HG02623 (cell line): ENCODE measurements around the gene MANSC1.
A peak's percentile ranks its signal among the peaks of the same experiment; 100 is the strongest.
"Not testable (repeated sequence)": the region's sequence is repeated elsewhere in the genome, so short reads cannot be mapped to it uniquely, and the experiment has no call there.

Experiments used
- ATAC-seq: cut with Tn5 transposase; IDR thresholded peaks from one replicate; pipeline ENCODE4 v1.9.1; 2021; ENCODE audit warnings: moderate library complexity; ENCODE audit not compliant: unreplicated experiment

Gene MANSC1

DNA sequence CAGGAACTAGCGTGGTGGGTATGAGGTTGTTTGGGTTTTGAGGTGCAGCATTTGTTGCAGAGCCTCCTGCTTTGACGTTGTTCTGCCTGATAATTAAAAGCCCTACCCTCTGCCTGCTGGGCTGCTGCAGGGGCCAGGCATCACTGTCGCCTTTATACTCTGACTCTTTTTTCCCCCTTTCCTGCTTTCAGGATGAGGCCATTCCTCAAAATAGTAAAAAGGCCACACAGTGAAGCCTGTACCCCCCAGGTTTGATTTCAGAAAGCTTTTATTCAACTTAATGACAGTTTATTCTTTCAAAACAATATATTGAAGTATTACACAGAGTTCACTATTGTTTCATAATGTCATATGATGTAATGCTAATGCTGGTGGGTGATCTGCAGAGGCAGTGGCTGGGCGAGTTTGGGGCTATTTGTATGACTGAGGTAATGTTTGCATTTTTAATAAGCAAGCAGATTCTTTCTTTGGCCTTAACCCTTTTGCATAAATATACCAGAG lies 15.9 kb upstream of the MANSC1 start:
- no peak for ATAC-seq

DNA sequence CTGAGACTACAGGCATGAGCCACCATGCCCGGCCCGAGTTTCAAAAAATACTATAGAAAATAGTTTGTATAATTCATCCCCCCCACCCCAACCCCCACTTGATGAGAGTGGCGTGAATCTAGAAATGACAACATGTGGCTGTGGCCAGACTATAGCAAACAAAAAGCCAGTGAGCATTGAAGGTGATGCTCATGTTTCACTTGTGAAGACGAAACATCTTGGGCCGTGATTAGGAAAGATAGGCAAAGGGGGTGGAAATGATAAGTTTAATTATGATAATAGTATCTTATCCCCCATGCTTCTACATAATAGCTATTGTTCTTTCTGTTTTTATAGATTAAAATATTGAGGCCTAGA lies 15.4 kb upstream of the MANSC1 start:
- ATAC-seq, result no peak

DNA sequence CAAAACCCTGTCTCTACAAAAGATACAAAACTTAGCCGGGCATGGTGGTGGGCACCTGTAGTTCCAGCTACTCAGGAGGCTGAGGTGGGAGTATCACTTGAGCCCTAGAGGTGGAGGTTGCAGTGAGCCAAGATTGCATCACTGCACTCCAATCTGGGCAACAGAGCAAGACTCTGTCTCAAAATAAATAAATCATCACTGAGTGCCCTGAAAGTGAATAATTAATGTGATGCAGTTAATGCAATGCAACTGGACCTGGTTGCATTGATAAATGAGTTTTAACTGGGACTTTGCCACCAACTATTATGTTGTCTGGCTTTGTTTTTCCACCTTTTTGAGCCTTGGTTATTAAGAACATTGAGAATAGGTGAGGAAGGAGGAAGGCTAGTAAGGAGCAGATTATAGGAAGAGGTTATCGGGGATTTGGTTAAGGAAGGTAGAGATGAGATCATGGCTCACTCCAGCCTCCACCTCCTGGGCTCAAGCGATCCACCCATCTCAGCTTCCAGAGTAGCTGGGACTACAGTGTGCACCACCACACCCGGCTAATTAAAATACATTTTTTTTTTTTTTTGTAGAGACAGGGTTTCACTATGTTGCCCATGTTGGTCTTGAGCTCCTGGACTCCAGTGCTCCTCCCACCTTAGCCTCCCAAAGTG lies 14.9 kb upstream of the MANSC1 start:
- no peak for ATAC-seq

DNA sequence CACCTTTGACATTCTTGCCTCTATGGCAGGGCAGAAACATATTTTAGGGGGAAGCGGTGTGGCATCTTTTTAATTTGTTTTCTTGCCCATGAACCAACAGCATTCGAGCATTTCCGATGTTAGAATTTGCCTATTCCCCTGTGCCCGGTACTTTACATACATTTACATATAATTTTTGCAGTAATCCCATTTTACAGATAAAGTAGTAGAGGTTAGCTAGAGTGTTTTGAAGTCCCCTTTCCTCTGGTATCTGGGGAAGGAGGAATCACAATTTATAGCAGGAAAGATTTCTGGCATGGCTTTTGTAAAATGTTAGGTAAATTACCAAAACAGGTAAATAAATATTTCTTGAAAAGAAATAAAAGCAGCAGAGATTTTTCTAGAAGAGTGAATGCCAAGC lies 8.5 kb upstream of the MANSC1 start:
- no peak for ATAC-seq

DNA sequence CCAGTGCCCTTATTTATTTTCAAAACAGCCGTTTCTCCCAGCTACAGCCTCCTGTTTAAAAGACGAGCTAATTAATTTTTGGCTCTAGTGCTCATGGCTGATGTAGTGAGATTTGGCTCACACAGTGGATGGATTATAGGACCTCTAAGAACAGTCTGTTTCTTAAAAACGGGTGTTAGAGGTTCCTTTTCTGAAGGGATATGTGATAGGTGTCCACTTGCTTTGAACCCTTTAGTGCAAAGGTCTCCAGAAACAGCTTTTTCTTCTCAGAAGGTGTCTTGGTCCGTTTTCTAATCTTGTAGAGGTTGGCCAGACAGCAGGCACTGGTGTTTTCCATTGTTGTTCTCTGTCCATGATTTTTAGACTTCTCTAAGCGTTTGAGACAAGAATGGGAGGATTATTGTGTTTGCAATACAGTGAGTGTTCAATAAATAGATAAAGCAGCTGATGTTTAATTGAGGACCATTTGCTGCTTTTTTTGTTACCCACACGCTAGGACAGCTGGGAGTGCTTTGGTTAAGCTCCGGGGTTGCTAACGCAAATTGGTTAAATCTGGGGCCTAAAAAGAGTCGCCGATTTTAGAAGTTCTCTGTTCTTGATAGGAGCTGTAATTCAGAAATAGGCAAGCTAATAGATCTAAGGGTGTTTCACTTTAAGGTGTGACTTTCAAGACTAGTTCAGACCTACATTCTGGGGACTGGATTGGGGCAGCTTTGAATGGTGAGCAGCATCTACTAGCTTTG lies 7.8 kb upstream of the MANSC1 start:
- no peak for ATAC-seq

DNA sequence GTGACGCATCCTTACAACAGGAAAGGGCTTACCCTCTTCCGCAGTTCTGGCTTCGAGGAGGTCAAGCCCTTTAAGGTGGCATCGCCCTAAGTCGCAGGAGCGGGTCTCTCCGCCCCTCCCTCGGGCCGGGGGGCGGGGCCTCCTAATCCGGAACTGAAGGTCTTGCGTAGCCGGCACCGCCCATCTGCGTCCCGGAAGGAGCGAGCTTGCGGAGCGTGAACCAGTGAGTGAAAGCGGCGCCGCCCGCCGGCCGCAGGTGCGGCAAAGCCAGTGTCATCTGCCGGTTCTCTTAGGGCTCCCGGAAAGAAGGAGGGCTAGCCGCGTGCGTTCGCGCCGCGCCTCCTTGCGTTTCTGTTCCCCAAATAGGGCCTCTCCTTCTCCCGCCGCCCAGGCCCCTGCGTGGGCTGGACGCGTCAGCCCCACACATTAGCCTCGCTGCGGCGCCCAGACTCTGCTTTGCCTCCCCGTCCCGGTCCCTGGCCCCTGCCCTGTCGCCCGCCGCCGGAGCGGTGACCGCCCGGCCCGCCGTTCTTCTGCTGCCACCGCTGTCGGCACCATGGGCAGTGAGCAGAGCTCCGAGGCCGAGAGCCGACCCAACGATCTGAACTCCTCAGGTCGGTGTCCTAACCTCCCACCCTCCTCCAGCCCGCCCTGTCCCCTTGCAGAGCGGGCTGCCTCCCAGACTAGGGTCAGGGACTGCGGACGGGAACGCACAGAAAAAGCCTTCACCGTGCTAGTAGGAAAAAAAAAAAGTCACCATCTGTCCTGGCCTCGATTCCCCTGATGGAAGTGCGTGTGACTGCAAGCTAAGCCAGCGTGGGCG lies 7.1 kb upstream of the MANSC1 start, which contains the start of gene BORCS5:
Gene BORCS5 (plus strand): TSS at position 183 of the 823 bp plus-strand sequence. CDS start 374 bp downstream, at position 557.
- ATAC-seq, result peak; percentile 80

DNA sequence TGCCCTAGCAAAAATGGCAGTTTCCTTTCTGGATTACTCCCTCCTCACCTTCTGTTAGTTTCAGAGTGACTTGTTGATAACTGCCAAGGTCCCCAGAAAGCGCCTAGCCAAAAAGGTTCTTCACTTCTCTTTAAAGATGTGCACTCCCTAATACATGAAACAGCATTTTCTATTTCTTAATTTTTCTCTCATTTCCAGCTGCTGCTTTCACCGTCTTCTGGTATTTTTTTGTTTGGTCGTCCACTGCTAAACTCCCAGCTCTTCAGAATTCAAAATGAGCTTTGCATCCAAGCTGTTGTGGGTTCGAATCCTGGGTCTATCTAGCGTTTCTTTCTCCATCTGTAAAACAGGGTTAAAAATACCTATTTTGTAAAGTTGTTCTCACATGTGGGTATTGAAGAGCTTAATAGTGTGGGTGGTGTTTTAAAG lies 6.4 kb upstream of the MANSC1 start:
- no peak for ATAC-seq

DNA sequence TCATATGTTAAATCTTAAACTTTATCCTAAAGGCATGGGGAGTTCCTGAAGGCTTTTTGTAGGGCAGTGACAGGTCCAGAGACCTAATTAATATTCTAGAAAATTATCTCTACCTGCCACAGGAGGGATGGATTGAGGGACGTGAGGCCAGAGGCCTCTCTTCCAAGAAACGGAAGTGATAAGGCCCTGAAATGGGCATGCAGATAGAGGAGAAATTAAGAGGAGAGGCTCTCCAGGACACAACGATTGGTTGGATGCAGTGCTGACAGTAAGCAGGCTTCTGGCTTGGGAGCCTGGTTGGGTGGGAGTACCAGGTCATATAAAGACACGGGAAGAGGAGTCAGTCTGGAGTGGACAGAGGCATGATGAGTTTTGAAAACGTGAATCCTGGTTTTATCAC lies 3.8 kb upstream of the MANSC1 start:
- no peak for ATAC-seq

DNA sequence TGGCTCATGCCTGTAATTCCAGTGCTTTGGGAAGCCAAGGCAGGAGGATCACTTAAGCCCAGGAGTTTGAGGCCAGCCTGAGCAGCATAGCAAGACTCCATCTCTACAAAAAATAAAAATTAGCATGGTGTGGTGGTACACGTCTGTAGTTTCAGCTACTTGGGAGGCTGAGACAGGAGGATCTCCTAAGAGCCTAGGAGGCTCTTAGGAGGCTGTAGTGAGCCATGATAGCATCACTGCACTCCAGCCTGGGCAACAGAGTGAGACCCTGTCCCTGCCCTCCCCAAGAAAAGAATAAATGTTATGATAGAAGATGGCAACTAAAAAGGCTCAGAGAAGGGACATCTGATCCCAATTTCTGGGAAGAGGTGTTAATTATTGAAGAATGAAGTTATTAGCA lies 3.2 kb upstream of the MANSC1 start:
- ATAC-seq, result no peak

DNA sequence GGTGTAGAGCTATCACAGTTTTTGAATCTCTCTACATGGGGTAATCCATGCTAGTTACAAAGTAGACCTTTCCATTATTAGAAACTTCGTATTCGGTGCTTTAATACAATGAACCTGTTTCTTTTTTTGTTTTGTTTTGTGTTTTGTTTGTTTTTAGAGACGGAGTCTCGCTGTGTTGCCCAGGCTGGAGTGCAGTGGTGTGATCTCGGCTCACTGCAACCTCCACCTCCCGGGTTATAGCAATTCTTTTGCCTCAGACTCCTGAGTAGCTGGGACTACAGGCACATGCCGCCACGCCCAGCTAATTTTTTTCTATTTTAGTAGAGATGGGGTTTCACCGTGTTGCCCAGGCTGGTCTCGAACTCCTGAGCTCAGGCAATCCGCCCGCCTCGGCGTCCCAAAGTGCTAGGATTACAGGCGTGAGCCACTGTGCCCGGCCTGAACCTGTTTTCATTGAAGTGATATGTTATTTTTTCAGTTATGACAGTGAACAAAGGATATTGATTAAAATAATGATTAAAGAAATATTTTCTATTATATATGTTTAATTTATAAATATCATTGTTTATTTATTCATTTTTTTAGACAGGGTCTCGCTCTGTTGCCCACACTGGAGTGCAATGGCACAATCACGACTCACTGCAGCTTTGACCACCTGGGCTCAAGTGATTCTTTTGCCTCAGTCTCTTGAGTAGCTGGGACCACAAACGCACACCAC lies 1.6 kb upstream of the MANSC1 start:
- ATAC-seq, result not testable (repeated sequence)

DNA sequence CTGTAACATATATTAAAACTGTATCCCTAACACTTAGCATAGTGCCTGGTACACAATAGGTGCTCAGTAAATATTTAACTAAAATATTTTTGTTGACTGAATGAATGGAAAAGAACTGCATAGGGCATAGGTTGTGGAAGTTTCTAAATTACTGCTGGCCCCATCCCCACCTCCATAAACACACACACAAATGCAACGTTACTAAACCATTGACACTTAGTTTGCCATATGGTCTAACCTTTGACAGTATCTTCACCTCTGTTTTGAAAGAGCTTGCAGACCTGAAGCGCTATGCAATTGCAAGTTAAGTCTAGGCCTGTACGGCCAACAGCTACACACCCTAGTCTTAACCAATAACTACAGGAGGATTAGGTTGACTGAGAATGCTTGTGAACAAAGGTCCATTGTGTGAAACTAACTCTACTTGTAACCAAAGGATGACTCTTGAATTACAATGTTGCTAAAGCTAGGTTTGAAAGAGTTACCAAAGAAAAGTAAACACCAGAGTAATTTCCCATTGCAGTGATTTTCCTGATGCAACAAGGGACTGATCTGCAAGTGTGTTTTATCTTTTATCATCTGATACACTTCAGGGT lies 924 bp upstream of the MANSC1 start:
- ATAC-seq, result no peak

DNA sequence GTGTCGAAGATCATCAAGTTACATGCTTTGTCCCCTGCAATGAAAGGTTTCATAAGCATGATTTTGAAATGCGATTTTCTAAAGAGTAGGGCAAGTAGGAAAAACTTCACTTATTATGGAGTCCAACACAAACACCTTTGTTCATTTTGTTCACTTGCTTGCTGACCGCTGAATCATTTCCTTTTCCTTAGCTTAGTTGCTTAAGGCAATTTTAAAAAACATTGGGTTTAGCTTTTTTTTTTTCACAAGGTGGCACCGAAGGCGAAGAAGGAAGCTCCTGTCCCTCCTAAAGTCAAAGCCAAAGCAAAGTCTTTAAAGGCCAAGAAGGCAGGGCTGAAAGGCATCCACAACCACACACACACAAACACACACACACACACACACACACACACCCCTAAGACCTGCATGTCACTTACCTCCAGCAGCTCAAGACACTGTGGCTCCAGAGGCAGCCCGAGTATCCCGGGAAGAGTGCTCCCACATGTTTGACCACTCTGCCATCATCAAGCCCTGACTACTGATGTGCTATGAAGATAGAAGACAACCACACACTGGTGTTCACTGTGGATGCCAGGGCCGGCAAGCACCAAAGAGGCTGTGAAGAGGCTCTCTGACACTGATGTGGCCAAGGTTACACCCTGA lies 11.4 kb downstream of the MANSC1 start:
- ATAC-seq, result no peak

DNA sequence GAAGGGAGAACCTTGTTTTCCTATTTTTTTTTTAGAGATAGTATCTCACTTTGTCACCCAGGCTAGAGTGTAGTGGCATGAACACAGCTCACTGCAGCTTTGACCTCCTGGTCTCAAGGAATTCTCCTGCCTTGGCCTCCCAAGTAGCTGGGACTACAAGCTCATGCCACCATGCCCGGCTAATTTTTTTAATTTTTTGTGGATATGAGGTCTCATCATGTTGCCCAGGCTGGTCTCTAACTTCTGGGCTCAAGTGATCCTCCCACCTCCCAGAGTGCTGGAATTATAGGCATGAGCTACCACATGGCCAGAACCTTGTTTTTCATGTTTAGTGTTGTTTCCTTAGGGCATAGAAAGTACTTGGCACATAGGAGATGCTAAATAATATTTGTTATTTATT lies 13.5 kb downstream of the MANSC1 start:
- ATAC-seq, result no peak

DNA sequence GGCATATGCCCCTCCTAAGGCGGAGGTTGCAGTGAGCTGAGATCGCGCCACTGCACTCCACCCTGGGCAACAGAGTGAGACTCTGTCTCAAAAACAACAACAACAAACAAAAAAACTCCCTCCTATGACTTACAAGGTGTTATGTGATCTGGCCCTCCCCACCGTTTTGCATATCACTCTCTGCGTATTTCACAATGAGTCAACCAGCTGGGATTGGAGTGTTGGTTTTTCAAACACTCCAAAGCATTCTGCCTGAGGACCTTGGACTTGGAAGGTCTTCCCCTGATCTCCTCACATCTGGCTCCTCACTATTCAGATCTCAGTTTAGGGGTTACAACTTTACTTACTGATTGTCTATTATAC lies 14.0 kb downstream of the MANSC1 start:
- no peak for ATAC-seq

DNA sequence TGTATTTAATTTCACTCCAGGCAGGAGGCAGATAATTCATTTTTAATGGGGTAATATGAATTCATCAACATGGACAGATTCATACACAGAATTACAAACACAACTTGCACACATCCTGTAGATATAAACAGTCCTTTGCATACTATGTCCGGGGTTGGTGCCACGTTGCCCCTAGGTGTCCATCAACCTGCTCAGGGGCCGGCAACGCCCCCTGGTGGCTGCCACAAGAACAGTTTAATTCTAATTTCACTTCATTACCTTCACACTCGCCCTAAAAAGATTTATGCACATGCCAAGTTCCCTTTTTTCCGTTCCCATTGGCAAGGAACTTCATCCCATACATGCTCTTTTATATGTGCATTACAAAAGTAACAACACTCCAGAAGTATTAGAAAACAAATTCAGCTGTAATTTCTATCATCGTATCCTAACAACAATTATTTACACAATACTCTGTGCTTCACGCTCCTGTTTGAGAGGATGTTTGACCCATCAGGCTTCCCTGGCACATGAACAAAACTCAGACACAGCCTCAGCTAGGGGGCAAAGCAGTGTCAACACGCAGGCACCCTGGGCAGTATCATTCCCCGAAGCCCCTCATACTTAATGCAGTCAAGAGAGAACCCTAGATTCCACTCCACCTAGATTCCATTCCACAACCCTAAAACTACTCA lies 15.5 kb downstream of the MANSC1 start:
- ATAC-seq, result no peak

DNA sequence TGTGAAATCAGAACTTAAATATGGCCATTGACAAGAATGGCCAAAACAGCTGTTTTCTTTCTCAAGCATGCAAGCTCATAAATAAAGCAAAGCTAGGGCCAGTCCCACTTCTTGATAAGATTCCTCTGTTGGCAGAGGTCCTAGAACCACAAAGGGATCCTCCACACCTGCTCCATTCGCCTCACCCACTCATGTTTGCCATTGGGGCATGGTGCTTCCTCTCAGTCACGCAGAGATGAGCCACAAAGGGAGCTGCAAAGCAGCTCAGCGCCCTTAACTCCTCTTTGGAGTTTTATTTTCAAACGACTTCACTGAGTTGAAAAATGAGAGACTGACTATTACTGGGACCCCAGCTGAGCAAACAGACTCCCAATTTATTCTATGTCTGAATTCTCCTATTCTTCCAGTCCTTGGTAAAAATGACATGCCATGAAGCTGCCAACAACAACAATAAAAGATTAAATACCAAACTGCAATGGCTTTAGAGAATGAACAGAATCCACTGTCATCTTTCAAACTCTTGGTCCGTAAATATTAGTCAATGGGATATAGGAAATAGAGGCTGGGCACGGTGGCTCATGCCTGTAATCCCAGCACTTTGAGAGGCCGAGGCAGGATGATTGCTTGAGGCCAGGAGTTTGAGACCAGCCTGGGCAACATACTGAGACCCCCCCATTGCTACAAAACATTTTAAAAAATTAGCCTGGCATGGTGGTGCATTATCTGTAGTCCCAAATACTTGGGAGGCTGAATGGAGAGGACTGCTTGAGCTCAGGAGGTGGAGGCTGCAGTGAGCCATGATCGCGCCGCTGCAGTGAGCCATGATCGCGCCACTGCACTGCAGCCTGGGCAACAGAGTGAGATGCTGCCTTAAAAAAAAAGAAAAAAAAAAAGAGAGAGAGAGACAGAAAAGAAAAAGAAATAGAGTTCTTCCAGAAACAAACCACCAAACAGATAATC lies 16.4 kb downstream of the MANSC1 start:
- ATAC-seq, result no peak

DNA sequence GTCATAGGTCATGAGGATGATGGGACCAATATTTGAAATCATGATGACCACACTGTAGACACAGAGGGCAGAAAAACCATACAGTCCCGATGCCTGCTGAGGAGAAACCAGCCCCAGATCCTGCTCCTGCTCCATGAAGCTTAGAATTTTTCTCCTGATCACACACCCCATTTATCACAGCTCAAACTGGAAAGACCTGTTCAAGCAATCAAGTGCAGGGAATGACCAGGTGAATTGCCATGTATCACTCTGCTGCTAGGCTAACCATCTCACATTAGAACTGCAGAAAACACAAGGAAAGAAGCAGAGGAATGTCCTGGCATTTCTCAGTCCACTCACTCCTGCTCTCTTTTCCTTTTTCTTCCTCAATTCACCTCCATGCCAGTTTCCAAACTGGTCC lies 18.1 kb downstream of the MANSC1 start:
- no peak for ATAC-seq

DNA sequence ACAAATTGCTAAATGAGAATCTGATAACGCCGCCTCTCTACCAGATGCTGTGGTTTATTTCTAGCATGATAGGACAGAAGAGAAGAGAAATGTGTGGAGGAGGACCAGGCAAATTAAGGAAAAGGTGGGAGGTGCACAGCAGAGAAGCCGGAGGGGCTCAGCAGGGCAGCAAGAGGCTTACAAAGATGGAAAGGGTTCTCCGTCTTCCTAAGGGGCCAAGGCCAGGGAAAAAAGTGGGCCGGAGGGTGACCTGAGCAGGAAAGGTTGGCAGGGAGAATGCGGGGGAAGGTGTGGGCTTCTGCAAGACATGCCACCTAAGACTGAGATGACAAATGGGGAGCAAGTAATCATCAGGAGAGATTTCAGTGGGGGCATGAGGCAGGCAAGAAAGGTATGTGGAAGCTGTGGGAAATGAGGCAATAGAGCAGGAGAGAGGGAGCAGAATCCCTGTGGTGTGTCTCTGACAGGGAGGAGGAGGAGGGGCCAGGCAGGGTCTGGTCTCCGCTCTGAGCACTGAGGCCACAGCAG lies 18.7 kb downstream of the MANSC1 start:
- ATAC-seq, result no peak
